Kasumi-1 (cell line): ENCODE data around the gene LRCH1.

Source experiments
- DNase-seq, 2 experiments: peaks; one replicate each; lab custom pipeline; 2025; lab: John Stamatoyannopoulos, UW

LRCH1 gene

GRCh38 chr13:46665633-46666482 is 112.9 kb downstream of the LRCH1 start:
- DNase-seq: peak; percentile 15 to 33

DNA sequence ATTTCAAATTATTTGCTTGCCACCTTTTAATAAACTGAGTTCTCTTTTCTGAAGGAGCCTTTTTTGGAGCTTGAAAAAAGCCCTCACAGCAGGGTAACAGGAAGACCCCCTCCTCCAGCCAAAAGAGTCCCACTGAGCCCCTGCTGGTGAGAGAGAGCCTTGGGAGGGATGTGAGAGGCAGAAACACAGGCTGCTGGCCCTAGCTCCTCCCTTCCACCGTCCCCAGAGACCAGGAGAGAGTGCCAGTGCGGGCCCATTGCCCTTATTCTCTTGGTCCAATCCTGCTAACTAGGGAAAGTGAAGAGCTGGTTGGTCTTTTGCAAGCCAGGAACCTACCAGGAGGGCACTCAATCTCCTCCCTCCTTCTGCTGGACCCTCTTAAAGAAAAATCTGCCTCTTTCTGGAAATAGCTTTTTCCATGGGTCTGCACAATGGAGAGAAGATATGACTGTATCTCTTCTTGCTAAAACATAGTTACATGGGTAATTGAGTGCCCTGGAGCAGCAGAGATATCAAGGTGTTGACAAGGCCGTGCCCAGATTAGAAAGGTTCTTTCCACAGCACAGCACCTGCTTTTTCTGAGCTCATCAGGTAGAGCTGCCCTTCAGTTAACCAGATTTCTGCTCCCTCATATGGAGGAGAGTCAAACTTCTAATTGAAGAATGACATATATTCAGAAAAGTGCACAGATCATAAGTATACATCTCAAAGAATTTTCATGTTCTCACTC is 113.9 kb downstream of the LRCH1 start:
- DNase-seq: no peak

DNA sequence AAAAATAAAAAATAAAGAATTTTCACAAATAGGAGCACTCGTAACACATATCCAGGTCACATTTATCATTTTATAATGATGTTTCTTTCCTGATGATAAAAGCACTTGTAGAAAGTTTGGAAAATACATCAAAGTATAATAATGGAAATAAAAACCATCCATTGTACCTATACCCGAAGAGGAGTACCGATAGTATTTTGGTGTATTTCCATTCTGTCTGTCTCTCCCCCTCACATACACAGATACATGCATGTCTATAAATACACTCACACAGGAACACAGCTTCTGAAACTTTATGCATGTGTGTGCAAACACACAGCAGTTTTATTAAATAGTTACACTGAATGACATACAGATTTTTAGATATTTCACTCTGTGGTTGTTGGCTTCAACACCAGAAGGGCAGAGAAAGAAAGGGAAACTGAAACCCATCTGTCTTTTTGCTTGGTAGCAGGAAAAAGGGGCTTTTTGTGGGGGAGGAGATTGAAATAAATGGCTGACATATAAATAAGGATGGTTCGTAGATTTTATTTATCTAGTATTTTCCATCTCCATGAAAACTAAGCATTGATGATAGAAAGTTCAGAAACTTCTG is 114.8 kb downstream of the LRCH1 start:
- DNase-seq: peak; percentile 56 to 58

- DNase-seq: peak; percentile 90 to 94
These were observed 115.3 kb downstream of the LRCH1 start for GRCh38 chr13:46668302-46668720.

GRCh38 chr13:46668931-46669525 is 116.1 kb downstream of the LRCH1 start:
- no peak for DNase-seq

DNA sequence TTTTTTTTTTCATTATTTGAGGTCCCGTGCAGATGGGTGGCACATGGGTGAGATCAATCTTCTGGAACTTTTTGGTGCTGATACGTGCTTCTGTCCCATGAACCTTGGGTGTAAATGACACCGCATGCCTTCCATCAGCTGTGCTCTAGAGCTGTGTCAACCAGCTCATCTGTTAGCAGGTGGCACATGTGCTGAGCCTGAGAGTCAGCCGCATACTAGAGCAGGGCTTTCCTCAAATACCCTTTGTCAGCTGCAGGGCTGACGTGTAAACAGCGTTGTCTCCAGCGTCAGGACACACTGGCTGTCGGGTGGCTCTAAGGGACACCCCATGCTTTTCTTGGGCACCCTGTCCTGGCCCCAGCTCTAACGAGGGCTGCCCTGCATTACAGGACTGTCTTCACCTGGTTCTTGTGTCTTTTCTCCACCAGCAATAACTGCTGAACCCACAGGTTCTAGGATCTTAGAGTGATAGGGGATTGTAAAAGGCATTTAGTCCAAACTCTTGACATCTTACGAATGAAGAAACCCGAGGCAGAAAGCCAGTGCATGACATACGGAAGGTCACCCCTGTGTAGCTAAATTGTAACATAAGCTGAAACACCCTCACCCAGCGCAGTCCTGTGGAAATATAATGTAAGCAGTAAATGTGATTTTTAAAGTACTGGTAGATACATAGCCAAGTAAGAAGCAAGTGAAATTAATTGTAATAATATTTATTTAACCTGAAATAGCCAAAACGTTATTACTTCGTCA is 119.5 kb downstream of the LRCH1 start:
- DNase-seq: no peak

GRCh38 chr13:46675016-46675415 is 122.0 kb downstream of the LRCH1 start:
- no peak for DNase-seq

GRCh38 chr13:46676378-46676725 is 123.4 kb downstream of the LRCH1 start:
- no peak for DNase-seq

- DNase-seq: no peak
These were observed 126.6 kb downstream of the LRCH1 start for GRCh38 chr13:46679369-46680120.

GRCh38 chr13:46682015-46682414 is 129.0 kb downstream of the LRCH1 start:
- DNase-seq: no peak

DNA sequence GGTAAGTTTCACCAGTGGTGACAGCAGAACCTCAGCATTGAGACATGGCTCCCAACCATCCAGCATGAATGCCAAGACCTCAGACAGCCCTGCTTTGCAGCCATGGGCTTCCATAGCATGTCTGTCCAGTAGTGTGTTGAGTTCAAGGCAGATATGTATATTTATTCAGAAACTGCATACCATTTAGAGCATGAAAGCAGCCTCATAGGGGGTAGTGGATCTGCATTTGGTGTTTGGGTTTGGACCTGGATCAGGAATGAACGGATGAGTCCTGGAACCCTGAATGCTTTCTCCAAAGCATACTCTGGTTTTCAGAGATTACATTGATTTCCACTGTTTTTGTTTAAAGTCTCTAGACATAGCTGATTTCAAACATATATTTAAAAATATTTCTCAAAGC is 129.7 kb downstream of the LRCH1 start:
- no peak for DNase-seq

- peak in 1 of 2 experiments; percentile 8 for DNase-seq
These were observed 130.8 kb downstream of the LRCH1 start for GRCh38 chr13:46683676-46684260.

- DNase-seq: no peak
These were observed 131.5 kb downstream of the LRCH1 start for GRCh38 chr13:46684287-46685001.

DNA sequence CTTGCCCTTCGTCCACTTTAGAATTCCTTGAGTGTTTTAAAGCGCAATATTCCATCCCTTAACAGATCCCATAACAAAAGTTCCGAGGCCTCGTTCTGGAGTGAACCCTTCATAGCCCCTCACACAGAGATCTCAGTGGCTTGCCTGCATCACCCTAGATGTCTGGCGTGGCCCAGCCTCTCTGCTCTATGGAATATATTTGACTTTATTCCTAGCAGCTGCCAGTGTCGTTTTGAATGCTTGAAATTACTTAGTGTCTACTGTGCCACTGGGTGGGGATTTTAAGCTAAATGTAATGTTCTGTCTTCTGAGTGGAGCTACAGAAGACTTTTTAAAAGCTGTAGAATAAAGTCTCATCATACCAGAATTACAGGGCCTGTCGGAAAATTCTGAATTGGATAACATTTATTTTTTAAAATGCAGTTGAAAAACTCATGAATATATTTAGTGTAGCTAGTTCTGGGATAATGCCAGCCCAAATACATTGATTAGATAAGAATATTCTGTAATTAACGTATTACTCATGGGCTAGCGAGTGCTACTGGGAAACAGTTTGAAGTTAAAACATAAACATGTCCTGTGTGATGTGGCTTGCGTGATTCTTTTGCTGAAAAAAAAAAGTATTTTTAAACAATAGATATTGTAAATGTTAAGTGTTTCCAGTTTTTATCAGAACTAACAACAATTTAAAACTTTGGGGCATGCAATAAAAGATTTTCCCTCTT is 132.2 kb downstream of the LRCH1 start:
- DNase-seq: no peak

- no peak for DNase-seq
These were observed 133.2 kb downstream of the LRCH1 start for GRCh38 chr13:46686171-46686570.

GRCh38 chr13:46687810-46688209 is 134.8 kb downstream of the LRCH1 start:
- peak in 1 of 2 experiments; percentile 20 for DNase-seq

DNA sequence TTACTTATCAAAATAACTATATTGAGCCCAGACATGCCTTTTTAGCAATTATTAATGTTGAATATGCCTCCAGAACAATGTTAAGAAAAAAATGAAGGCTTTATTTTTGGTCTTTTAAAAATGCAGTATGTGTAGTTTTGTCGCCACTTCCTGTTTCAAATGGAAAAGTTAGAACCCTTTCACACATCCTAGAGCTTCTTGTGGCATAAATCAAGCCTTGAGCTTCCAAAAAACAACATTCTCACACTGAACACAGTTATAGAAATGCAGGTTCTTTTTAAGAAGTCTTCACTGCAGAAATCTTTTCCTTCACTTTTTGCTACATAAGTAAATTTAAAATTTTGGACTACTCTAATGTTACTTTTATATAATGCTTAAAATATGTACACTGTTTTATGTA is 135.3 kb downstream of the LRCH1 start:
- no peak for DNase-seq

GRCh38 chr13:46698014-46698413 is 145.0 kb downstream of the LRCH1 start:
- DNase-seq: no peak

- no peak for DNase-seq
These were observed 146.0 kb downstream of the LRCH1 start for GRCh38 chr13:46698910-46699460.
